Raji (cell line): Measurements from ENCODE around the gene ZFP69.
A peak's percentile ranks its signal among the peaks of the same experiment; 100 is the strongest.

Experiments used
- POLR2A ChIP-seq: IDR thresholded peaks from 2 replicates; pipeline ENCODE4 v1.6.1; 2011; ENCODE audit warnings: low read depth, low read length, control low read depth; ENCODE audit not compliant: insufficient read depth

Gene ZFP69

DNA sequence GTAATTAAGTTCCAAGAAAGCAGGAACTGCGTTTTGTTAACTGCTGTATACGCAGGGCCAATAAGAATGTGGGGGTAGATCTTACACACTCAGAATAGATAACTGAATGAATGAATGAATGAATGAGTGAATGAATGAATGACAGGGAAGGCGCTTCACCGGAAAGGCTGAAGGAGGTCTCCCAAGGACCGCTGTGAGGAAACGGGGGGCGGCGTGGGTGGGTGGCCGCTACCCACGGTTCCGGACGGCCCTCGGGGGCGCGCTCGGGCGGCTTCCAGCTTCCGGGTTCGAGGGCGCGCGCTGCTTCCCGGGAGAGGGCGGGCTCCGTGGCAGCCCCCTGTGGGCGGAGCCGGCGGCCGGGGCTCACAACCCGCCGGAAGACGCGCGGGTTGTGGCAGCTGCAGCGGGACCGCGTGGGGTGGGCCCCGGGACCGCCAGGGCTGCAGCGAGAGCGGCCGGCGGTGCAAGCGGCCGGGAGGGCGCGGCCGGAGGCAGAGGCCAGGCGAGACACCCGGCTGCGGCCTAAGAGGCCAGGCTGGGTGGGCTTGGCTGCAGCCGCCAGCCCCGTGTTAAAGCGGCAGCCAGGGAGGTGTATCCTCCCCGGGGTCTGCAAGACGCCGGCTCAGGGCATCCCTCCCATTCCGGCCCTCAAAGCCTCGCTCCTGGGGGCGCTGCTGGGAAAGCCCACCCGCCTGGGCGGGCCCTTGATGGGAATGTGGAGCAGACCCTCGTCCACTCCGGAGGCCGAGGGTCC, at the start of gene ZFP69:
TSS of gene ZFP69 (plus strand) at position 367 of the 754 bp plus-strand sequence. CDS start 2,072 bp downstream, outside the sequence.
- TF ChIP-seq POLR2A = peak; percentile 82

GRCh38 chr1:40431385-40431784, 45.7 kb upstream of the ZFP69 start:
- TF ChIP-seq POLR2A = no peak

DNA sequence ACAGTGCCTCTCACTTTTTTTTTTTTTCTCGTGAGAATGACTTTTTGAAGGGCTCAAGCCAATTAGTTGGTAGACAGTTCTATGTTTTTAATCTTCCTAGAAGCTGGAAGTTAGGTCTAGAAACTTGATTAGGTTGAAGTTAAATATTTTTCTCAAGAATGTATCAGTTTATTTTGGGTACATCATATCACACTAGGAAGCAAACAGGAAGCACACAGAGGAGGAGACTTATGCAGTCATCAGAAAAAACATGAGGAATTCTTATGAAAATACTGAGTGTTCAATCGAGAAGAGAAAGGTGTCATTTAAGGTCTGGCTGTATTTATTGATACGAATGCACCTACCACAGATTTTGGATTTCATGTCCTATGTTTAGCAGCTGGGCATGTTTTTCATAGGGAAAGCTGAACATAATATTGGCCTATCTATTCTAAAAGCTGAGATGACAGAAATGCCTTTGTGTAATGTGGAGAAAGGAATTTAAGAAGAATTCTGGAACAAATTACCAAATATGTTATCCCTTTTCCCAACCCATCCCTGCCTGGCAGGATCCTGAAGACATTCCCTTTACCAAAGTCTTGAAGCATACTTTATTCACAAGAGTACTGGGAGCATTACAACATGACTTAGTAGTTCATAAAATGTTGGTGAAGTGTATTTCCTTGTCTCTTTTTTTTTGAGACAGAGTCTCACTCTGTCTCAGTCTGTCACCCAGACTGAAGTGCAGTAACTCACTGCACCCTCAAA, 44.3 kb upstream of the ZFP69 start:
- TF ChIP-seq POLR2A = no peak

DNA sequence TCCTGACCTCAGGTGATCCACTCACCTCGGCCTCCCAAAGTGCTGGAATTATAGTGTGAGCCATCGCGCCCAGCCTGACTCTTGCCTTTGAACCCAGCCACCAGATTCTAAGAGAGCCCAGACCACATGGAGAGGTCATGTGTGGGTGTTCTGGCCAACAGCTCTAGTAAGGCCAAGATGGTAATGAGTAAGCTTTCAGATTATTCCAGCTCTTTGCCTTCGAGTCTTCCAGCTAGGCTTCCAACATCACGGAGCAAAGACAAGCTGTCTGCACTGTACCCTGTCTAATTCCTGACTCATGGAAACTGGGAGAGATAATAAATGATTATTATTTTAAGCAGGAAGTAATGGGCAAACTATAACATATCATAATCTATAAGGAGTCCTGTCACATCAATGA, 41.6 kb upstream of the ZFP69 start:
- no peak for TF ChIP-seq POLR2A

- no peak for TF ChIP-seq POLR2A
Observed at GRCh38 chr1:40435876-40436275, 41.2 kb upstream of the ZFP69 start.

DNA sequence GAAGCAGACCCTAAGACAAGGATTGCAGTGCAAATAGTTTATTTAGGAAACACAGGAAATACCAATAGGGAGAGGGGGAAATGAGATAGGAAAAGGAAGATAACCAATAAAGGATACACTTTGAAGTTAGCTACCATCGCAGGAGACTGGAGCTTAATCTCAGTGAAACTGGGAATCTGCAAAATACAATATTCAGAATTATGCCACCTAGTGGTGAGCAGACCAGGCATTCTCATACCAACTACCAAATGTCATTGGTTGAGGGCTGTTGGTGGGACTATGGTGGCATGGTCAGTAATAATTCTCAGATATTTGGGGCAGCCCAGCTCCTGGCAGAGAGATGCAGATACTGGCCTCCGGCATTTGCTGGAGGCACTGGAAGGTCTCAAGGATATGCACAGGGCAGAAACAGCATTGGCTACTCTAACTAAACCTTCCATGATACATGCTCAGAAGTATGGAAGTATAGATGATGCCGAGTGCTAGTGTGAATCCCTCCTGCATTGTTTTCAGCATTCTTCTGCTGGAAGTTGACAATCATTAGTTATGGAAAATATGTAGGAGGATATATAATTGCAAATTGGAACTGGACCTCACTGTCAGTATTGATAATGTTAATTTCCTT, 38.6 kb upstream of the ZFP69 start:
- no peak for TF ChIP-seq POLR2A

GRCh38 chr1:40439247-40439646, 37.8 kb upstream of the ZFP69 start:
- no peak for TF ChIP-seq POLR2A

DNA sequence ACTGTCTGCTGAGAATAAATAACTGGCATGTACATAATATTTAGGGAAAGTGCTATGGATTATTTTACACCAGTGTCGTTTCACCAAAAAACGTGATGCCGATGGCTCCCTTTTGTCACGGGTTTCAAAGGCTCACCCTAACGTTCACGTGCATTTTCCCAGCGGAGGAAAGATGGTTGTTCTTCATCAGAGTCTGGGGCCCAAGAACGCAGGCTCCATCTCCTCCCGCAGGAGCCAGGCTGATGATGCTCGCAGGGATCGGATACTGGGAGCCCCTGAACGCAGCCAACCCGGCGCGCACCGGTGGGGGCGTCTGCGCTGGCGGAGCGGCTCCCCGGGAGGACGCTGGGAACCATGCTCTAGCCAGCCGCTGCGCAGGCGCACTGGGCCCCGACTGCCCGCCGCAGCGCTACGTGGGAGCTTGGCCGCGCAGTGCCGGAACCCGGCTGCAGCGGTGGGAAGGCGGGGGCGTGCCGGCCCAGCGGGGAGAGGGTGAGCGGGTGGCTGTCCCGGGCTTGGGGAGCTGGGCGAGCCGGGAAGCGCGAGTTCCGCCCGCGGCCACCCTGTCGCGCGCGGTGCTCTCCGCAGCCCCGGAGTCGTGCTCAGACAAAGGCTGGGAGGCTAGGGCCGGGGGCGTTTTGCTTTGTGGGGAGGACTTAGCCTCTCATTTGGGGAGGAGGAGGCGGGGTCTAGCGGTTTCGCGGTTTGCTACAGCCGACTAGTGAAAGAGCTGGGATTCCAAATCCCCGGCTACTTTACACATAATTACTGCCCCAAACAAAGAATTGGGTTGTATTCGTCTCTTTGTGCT, 27.2 kb upstream of the ZFP69 start, which contains the start of gene ZFP69B:
TSS of gene ZFP69B (plus strand) at position 793 of the 811 bp plus-strand sequence. CDS start 486 bp downstream, outside the sequence.
- peak; percentile 85 for TF ChIP-seq POLR2A

DNA sequence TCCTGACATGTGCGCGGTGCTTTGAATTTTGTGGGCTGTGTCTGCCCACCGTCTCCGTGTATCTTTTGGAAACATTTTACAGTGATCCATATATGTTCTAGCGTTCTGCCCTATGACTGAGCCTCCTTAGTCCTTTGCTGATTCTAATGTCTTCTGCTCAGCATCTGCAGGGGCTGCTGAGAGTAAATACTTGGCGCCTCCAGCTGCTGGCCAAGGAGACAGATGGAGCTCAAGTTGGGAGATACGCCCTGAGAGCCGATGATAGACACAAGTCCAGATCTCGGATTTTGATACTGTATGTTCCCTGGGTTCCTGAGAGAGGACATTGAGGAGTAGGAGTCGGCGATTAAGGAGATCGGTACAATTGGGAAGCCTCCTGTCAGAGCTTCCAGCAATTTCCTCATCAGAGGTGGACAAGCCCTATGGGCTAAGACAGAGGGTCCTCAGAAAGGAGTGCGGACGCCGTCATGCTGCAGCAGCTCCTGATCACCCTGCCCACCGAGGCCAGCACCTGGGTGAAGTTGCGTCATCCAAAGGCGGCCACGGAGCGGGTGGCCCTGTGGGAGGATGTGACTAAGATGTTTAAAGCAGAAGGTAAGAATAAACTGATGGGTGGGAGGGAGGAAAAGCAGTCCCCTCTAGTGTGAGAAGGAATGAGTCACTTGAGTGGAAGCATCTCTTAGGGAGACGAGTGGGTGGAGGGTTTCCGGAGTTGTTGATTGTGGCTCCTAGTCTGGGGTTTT, 26.4 kb upstream of the ZFP69 start:
- TF ChIP-seq POLR2A = no peak

- no peak for TF ChIP-seq POLR2A
Observed at GRCh38 chr1:40451238-40451585, 25.9 kb upstream of the ZFP69 start.

DNA sequence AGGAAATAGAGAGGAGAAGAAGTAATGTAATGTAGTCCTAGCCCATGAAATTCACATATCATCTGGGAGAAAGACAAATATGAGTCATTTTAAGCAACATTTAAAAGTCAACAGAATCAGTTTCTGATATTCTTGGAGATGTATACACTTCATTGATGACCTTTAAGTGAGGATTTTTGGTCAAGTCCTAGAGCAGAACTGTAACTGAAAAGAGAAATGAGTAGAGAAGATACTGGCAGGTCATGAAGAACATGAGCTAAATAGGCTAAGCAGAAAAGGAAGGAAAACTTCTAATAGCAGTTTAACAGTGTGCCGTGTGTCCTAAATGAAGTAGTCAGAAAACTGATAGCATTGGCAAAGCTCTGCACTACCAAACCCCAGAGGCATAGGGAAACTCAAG, 22.2 kb upstream of the ZFP69 start:
- no peak for TF ChIP-seq POLR2A

- no peak for TF ChIP-seq POLR2A
Observed at GRCh38 chr1:40462956-40463590, 14.0 kb upstream of the ZFP69 start.

GRCh38 chr1:40469327-40469726, 7.8 kb upstream of the ZFP69 start:
- TF ChIP-seq POLR2A = no peak

DNA sequence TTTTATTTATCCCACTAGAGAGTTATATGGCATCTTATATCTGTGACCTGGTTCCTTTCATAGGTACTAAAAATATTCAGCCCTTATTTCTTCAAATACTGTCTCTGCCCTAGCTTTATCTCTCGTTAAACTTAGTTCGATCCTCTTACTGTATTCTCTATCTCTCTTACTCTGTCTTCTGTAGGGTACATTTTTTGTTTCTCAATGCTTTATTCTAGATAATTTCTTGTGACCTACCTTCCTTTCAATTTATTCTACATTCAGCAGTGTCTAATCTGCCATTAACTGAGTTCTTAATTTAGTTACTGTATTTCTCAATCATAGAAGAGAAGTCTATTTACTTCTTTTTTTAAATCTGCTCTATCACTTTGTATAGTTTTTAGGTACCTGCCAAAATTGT, 1.8 kb upstream of the ZFP69 start:
- no peak for TF ChIP-seq POLR2A
